ENCODE results near the gene TSPAN15.
"Not testable (repeated sequence)": the region's sequence is repeated elsewhere in the genome, so short reads cannot be mapped to it uniquely, and the experiment has no call there.

GRCh38 chr10:69488856-69489255 is 37.6 kb downstream of the TSPAN15 start:
- not testable (repeated sequence) for TF ChIP-seq CTCF, POLR2A, POLR2AphosphoS5 (IDR thresholded peaks at IDR 0.05)
